ENCODE measurements around the gene UNC5C. TPM values are rescaled to one million over a fixed set of nuclear protein-coding genes. Genes with fewer than 3 reads are reported as not detected.

UNC5C gene
- total RNA-seq, 4 donors from 2014 or later, result 1.2 to 5.0 (median 3.0) TPM

GRCh38 chr4:95531141-95531540 lies 17.6 kb downstream of the UNC5C start:
- H3K27ac ChIP-seq, result no peak overlapping the region
- 68 to 70% methylated on average over 1 of the region's 1 CpG for WGBS, 2 donors

DNA sequence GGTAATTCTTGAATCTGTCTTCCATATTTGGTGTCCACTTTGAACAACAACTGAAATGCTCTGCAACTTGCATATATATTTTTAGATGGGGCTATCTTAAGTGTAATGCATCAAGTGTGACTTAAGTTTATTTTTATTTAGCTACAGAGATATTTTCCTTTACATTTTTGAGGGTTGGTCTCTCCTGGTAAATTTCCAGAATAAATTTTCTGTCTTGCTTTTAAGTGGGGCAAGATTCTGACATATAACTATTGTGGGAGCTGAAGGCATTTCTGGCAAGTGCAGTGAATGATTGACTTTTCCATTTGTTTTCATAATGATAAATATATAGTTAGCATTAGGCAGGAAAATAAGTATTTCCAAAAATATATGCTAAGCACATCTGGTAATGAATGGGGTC lies 18.8 kb downstream of the UNC5C start:
- Histone ChIP-seq H3K4me3 (no peak overlapping the region), H3K4me1 (no peaks in the 10 kb centered on the region), H3K27me3 (no peaks in the 10 kb centered on the region), H3K36me3 (no peaks in the 10 kb centered on the region), H3K9me3 (no peaks in the 10 kb centered on the region), H3K27ac (no peak overlapping the region)
- TF ChIP-seq EP300 (IDR thresholded peaks at IDR 0.05) (no peak), POLR2A (IDR thresholded peaks at IDR 0.05) (no peak)
- TF ChIP-seq, protein P1, sequence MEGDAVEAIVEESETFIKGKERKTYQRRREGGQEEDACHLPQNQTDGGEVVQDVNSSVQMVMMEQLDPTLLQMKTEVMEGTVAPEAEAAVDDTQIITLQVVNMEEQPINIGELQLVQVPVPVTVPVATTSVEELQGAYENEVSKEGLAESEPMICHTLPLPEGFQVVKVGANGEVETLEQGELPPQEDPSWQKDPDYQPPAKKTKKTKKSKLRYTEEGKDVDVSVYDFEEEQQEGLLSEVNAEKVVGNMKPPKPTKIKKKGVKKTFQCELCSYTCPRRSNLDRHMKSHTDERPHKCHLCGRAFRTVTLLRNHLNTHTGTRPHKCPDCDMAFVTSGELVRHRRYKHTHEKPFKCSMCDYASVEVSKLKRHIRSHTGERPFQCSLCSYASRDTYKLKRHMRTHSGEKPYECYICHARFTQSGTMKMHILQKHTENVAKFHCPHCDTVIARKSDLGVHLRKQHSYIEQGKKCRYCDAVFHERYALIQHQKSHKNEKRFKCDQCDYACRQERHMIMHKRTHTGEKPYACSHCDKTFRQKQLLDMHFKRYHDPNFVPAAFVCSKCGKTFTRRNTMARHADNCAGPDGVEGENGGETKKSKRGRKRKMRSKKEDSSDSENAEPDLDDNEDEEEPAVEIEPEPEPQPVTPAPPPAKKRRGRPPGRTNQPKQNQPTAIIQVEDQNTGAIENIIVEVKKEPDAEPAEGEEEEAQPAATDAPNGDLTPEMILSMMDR (IDR thresholded peaks at IDR 0.05), result no peak
- no peak for DNase-seq (ENCODE audit: low spot score in 2 of 2)

More at GRCh38 chr4:95531141-95531540, 17.6 kb downstream of the UNC5C start:
- H3K4me1 ChIP-seq, result no peaks in the 10 kb centered on the region
- H3K9me3 ChIP-seq, result no peaks in the 10 kb centered on the region
- TF ChIP-seq, protein P1 (IDR thresholded peaks at IDR 0.05), result no peak
- TF ChIP-seq EP300 (IDR thresholded peaks at IDR 0.05), result no peak
- no peak for TF ChIP-seq POLR2A (IDR thresholded peaks at IDR 0.05)
- no peaks in the 10 kb centered on the region for H3K27me3 ChIP-seq
- H3K36me3 ChIP-seq, result no peaks in the 10 kb centered on the region
- no peak for DNase-seq (ENCODE audit: low spot score in 2 of 2)
- no peak overlapping the region for H3K4me3 ChIP-seq

DNA sequence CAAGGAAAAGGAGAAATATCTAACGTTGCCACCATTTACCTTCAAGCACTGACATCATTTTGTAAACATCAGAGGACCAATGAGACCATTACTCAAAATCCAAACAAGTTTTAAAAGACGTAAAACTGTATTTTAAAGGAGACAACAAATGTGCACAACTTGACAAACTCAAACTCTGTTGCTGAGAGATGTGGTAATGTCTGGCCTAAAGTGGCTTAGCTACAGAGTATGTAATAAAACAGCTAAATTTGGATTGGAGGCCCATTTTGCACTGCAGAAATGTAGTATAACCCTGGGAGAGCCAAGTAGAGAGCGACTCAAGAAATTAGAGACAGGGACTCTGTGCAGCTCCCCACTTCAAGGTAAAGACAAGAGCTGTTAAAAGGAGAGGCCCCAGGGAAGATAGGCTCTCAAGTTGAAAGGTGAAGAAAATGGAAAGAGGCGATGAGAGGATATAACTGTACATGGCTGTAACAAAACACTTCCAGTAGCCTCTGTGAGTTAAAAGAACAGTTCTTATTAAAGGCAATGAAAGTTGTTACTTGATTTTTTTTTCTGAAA lies 20.3 kb downstream of the UNC5C start:
- Histone ChIP-seq H3K36me3 (no peaks in the 10 kb centered on the region), H3K4me3 (no peak overlapping the region), H3K27ac (no peak overlapping the region), H3K27me3 (no peaks in the 10 kb centered on the region), H3K9me3 (no peaks in the 10 kb centered on the region), H3K4me1 (no peaks in the 10 kb centered on the region)
- WGBS, 2 donors, result 74 to 77% methylated on average over 4 of the region's 4 CpGs
- TF ChIP-seq POLR2A (IDR thresholded peaks at IDR 0.05) (no peak), EP300 (IDR thresholded peaks at IDR 0.05) (no peak)
- DNase-seq (ENCODE audit: low spot score in 2 of 2), result no peak

DNA sequence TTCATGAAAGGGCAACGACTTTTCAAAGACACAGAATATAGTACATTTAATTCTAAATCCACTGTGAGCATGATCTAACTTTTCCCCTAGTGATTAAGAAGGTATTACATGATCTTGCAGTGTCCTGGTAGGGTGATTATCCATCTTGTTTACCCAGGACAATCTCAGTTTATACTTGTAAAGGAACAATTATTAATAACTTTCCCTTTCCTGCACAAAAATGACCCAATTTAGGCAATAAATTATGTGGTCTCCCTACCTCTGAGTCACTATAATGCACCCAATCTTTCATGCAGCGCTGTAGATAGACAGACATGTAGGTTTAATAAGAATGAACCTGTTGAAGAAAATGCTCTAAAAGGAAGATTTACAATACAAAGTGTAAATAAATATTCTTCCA lies 22.7 kb downstream of the UNC5C start:
- TF ChIP-seq, protein P1 (IDR thresholded peaks at IDR 0.05), result no peak
- no peak for TF ChIP-seq POLR2A (IDR thresholded peaks at IDR 0.05)
- TF ChIP-seq EP300 (IDR thresholded peaks at IDR 0.05), result no peak
- Histone ChIP-seq H3K27me3 (no peaks in the 10 kb centered on the region), H3K4me3 (no peak overlapping the region), H3K36me3 (no peaks in the 10 kb centered on the region), H3K4me1 (no peaks in the 10 kb centered on the region), H3K27ac (no peak overlapping the region), H3K9me3 (no peaks in the 10 kb centered on the region)
- WGBS, 2 donors, result 89 to 90% methylated on average over 2 of the region's 2 CpGs
- DNase-seq (ENCODE audit: low spot score in 2 of 2), result no peak

DNA sequence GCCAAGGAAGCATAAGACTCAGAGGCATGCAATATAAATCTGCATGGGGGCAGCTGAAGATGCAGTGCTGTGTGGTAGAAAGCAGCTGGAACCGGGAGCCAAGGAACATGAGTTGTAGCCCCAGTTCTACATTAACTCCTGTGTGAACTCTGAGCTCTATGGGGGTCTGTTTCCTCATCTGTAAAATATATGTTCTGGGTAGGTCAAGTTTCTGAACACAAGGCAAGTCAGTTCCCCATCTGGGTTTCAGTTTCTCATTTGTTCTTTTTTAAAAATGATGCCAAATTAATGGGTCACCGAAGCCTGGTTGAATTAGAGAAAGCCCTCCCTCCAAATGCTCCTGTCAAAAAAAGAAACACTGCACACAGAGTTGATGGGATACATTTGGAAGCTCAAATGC lies 24.0 kb downstream of the UNC5C start:
- DNase-seq (ENCODE audit: low spot score in 2 of 2), result no peak
- Histone ChIP-seq H3K27ac (no peak overlapping the region), H3K27me3 (no peaks in the 10 kb centered on the region), H3K9me3 (no peaks in the 10 kb centered on the region), H3K4me3 (no peak overlapping the region), H3K4me1 (no peaks in the 10 kb centered on the region), H3K36me3 (no peaks in the 10 kb centered on the region)
- WGBS, 2 donors, result 49 to 60% methylated on average over 2 of the region's 2 CpGs
- TF ChIP-seq EP300 (IDR thresholded peaks at IDR 0.05) (no peak), POLR2A (IDR thresholded peaks at IDR 0.05) (no peak)
- TF ChIP-seq, protein P1 (IDR thresholded peaks at IDR 0.05), result no peak

GRCh38 chr4:95524184-95524583 lies 24.6 kb downstream of the UNC5C start:
- Histone ChIP-seq H3K27ac (no peak overlapping the region), H3K4me1 (no peaks in the 10 kb centered on the region), H3K9me3 (no peaks in the 10 kb centered on the region), H3K27me3 (no peaks in the 10 kb centered on the region), H3K4me3 (no peak overlapping the region), H3K36me3 (no peaks in the 10 kb centered on the region)
- TF ChIP-seq, protein P1 (IDR thresholded peaks at IDR 0.05), result no peak
- TF ChIP-seq EP300 (IDR thresholded peaks at IDR 0.05), result no peak
- no peak for TF ChIP-seq POLR2A (IDR thresholded peaks at IDR 0.05)
- no peak for DNase-seq (ENCODE audit: low spot score in 2 of 2)
- WGBS, 2 donors, result 84 to 96% methylated on average over 1 of the region's 1 CpG

All from tibial nerve (tissue), 4 donors.